K562 (cell line): ENCODE results near the gene FHIT. TPM values are rescaled to one million over a fixed set of nuclear protein-coding genes. Genes with fewer than 3 reads are reported as not detected.

Experiments
- ATAC-seq: fragments of 200-7000 bp; cut with Tn5 transposase; 3 replicates; pipeline ENCODE4 v1.9.1; 2020; ENCODE audit warnings: moderate library complexity
- BruUV-seq: library from RNA; stranded (reverse); fragments of 400-500 nt; replicated peaks from 2 replicates; lab custom pipeline; 2021; lab: Mats Ljungman, UMichigan
- CTCF ChIA-PET: fragments of 300-600 bp; formaldehyde crosslinking; extraction: SDS; loops from one replicate; lab custom pipeline; 2021; ENCODE audit warnings: low intra/inter-chr PET ratio; lab: Yijun Ruan, JAX
- POLR2A ChIA-PET: fragments of 300-600, 350-650 bp; sonication (Branson Sonifier 250); formaldehyde crosslinking; extraction: SDS; loops from one replicate; lab custom pipeline; 2021; ENCODE audit warnings: antibody characterized with exemption, inconsistent platforms; lab: Yijun Ruan, JAX
- DNase-seq, 4 experiments: peaks; one replicate each; pipeline versions ENCODE4 v3.0.0 to v3.0.0-alpha.2; 2011 to 2018; ENCODE audit warnings: low spot score in 3 of 4, mixed read lengths in 3 of 4; ENCODE audit errors: extremely low read depth in 1 of 4
- FAIRE-seq: peaks from 2 replicates; lab custom pipeline; 2011; peaks lifted over from hg19 to GRCh38; lab: Jason Lieb, UNC
- H2AFZ ChIP-seq: 2 replicates; pipeline ENCODE4 v1.6.0; 2011; ENCODE audit warnings: low read depth, low read length, control low read depth, inconsistent platforms
- H3K27ac ChIP-seq: fragments of 200-600 bp; 3 replicates; pipeline ENCODE4 v1.8.0; 2011; ENCODE audit warnings: low read depth, mild to moderate bottlenecking, control low read depth, inconsistent platforms, low read length, moderate library complexity, mixed read lengths; ENCODE audit errors: extremely low read depth
- H3K27me3 ChIP-seq, 2 experiments: fragments of 300-600 bp in 1 of 2; 2 replicates in 1 of 2; 3 replicates in 1 of 2; pipeline versions ENCODE4 v1.6.0 to v1.8.0; 2011; ENCODE audit warnings: inconsistent platforms in 2 of 2, low read length in 2 of 2, mild to moderate bottlenecking in 1 of 2, mixed read lengths in 1 of 2, moderate library complexity in 1 of 2; ENCODE audit not compliant: control insufficient read depth in 2 of 2, insufficient read depth in 2 of 2
- H3K36me3 ChIP-seq: fragments of 300-600 bp; 3 replicates; pipeline ENCODE4 v1.8.0; 2011; ENCODE audit warnings: mild to moderate bottlenecking, low read length, inconsistent platforms; ENCODE audit not compliant: control insufficient read depth, insufficient read depth
- H3K4me1 ChIP-seq, 2 experiments: fragments of 200-600 bp in 1 of 2; replicated peaks in 1 of 2; 2 replicates in 1 of 2; 3 replicates in 1 of 2; pipeline versions ENCODE4 v1.5.1 to v1.8.0; 2011; ENCODE audit warnings: inconsistent platforms in 2 of 2, low read length in 2 of 2, mild to moderate bottlenecking in 1 of 2, mixed read lengths in 1 of 2, moderate library complexity in 1 of 2; ENCODE audit not compliant: control insufficient read depth in 2 of 2, insufficient read depth in 2 of 2
- H3K4me2 ChIP-seq: 2 replicates; pipeline ENCODE4 v1.6.1; 2011; ENCODE audit warnings: low read length, control low read depth, inconsistent platforms, mixed read lengths; ENCODE audit not compliant: insufficient read depth
- H3K4me3 ChIP-seq: fragments of 200-600 bp; sonication (generic), shearing (Covaris generic); 2 replicates; pipeline ENCODE4 v1.5.1; 2016; ENCODE audit warnings: control low read depth, inconsistent platforms
- H3K79me2 ChIP-seq: fragments of 200-600 bp; 3 replicates; pipeline ENCODE4 v1.8.0; 2011; ENCODE audit warnings: low read length, inconsistent platforms; ENCODE audit not compliant: control insufficient read depth, insufficient read depth
- H3K9ac ChIP-seq, 2 experiments: 2 replicates each; pipeline versions ENCODE4 v1.6.0 to v1.6.1; 2011; ENCODE audit warnings: low read depth in 2 of 2, low read length in 2 of 2, control low read depth in 1 of 2, inconsistent platforms in 1 of 2, mild to moderate bottlenecking in 1 of 2, mixed read lengths in 1 of 2; ENCODE audit not compliant: insufficient read depth in 1 of 2
- H3K9me1 ChIP-seq: one replicate; pipeline ENCODE4 v1.6.0; 2011; ENCODE audit warnings: inconsistent platforms, mild to moderate bottlenecking, low read length, moderate library complexity; ENCODE audit not compliant: control insufficient read depth, insufficient read depth
- H3K9me3 ChIP-seq: replicated peaks from 2 replicates; pipeline ENCODE4 v1.5.1; 2011; ENCODE audit warnings: low read depth, low read length, inconsistent platforms; ENCODE audit not compliant: control insufficient read depth, insufficient read depth
- H4K20me1 ChIP-seq: replicated peaks from 2 replicates; pipeline ENCODE4 v1.6.1; 2011; ENCODE audit warnings: low read length, inconsistent platforms, mixed read lengths; ENCODE audit not compliant: control insufficient read depth, insufficient read depth
- BRD4 ChIP-seq: fragments of 200-600 bp; sonication (generic); IDR thresholded peaks from 2 replicates; pipeline ENCODE4 v1.6.1; 2017; ENCODE audit warnings: inconsistent platforms
- EP300 ChIP-seq: IDR thresholded peaks from 2 replicates; pipeline ENCODE4 v1.6.1; 2012; ENCODE audit warnings: low read length, improper control_type of control experiment
- FUS ChIP-seq: fragments of 200-400 bp; formaldehyde crosslinking; optimal IDR thresholded peaks from 2 replicates; pipeline ENCODE3; 2017; ENCODE audit warnings: low read depth, low read length
- NUFIP1 ChIP-seq: fragments of 450-650 bp; IDR thresholded peaks from 2 replicates; pipeline ENCODE4 v1.6.1; 2018; ENCODE audit not compliant: partially characterized antibody
- POLR2AphosphoS5 ChIP-seq: IDR thresholded peaks from 2 replicates; pipeline ENCODE4 v1.6.1; 2011; ENCODE audit warnings: mild to moderate bottlenecking, low read depth, low read length, moderate library complexity; ENCODE audit not compliant: control insufficient read depth, insufficient read depth
- SIX5 ChIP-seq, 2 experiments: IDR thresholded peaks; 2 replicates each; pipeline ENCODE4 v1.6.1; 2011; ENCODE audit warnings: low read length in 2 of 2, borderline replicate concordance in 1 of 2, low read depth in 1 of 2, mild to moderate bottlenecking in 1 of 2, moderate library complexity in 1 of 2; ENCODE audit not compliant: insufficient read depth in 1 of 2
- SREBF2 ChIP-seq: sonication (generic); formaldehyde crosslinking; IDR thresholded peaks from 2 replicates; pipeline ENCODE4 v1.4.0; 2020; ENCODE audit warnings: mild to moderate bottlenecking, missing genetic modification reagents
- TAF1 ChIP-seq: IDR thresholded peaks from 2 replicates; pipeline ENCODE4 v1.6.1; 2011; ENCODE audit warnings: mild to moderate bottlenecking, low read length, moderate library complexity; ENCODE audit not compliant: insufficient read depth, control insufficient read depth, severe bottlenecking; ENCODE audit errors: extremely low read depth
- ZNF253 ChIP-seq: fragments of 250-450 bp; sonication (Bioruptor Pico); conservative IDR thresholded peaks from 2 replicates; pipeline ENCODE4 v1.6.1; 2021; ENCODE audit warnings: mild to moderate bottlenecking
- ZNF707 ChIP-seq: fragments of 250-450 bp; sonication (Bioruptor Pico); conservative IDR thresholded peaks from 2 replicates; pipeline ENCODE4 v1.8.0; 2022; ENCODE audit warnings: inconsistent platforms, mild to moderate bottlenecking, moderate library complexity
- WGBS: fragments of 100-300 bp; shearing (Covaris generic); methylation state at CpG from one replicate; pipeline ENCODE4 v1.1.6; 2016; ENCODE audit warnings: low coverage, mixed read lengths; ENCODE audit not compliant: insufficient coverage; ENCODE audit errors: missing lambda C conversion rate; 5-methylcytosine and 5-hydroxymethylcytosine counted together
- in situ Hi-C: fragments of 300-500 bp; cut with MboI; formaldehyde crosslinking; loops from 4 replicates; pipeline ENCODE4 v1.15.0; 2018; ENCODE audit warnings: inconsistent platforms, mixed read lengths
- intact Hi-C: fragments of 100-400 bp; cut with micrococcal nuclease; formaldehyde crosslinking; loops from 2 replicates; pipeline ENCODE4 v1.14.2; 2022
- polyA plus RNA-seq, 8 experiments: library from polyadenylated mRNA; depleted of rRNA in 4 of 8; stranded (reverse) in 5 of 8; unstranded in 3 of 8; fragments of >200 nt; fragmentation: Nextera tagmentation in 2 of 8; fragmentation: Illumina TruSeq in 1 of 8; extraction: Ambion mirVana in 2 of 8; extraction: Trizol in 1 of 8; gene quantifications; 2 replicates each; pipeline versions ENCODE4 v1.2.1 to v1.2.3, GENCODE V29; 2011 to 2014; ENCODE audit warnings: inconsistent platforms in 1 of 8, missing spikeins in 1 of 8
- total RNA-seq, 7 experiments: library from RNA; depleted of rRNA in 6 of 7; stranded (reverse); fragments of >200 nt in 6 of 7; fragmentation: Illumina TruSeq in 2 of 7; extraction: Trizol in 2 of 7; gene quantifications; 2 replicates each; pipeline versions ENCODE4 v1.2.1 to v1.2.3, GENCODE V29; 2011 to 2021; ENCODE audit warnings: low replicate concordance in 1 of 7
- TF ChIP-seq, protein P1 (sequence below): sonication (generic); formaldehyde crosslinking; IDR thresholded peaks from 2 replicates; pipeline ENCODE4 v1.8.1; 2023; ENCODE audit warnings: mild to moderate bottlenecking, missing genetic modification reagents
- TF ChIP-seq, protein P2 (sequence below), 2 experiments: fragments of 450-650 bp; conservative IDR thresholded peaks; 2 replicates each; pipeline ENCODE4 v1.6.1; 2017; ENCODE audit warnings: mild to moderate bottlenecking in 2 of 2, moderate library complexity in 2 of 2
- TF ChIP-seq, protein P3 (sequence below): fragments of 450-650 bp; conservative IDR thresholded peaks from 2 replicates; pipeline ENCODE4 v1.6.1; 2016; ENCODE audit warnings: missing genetic modification characterization, low read depth, mild to moderate bottlenecking, control low read depth, missing compliant biosample characterization
- TF ChIP-seq, protein P4 (sequence below), 2 experiments: fragments of 200-800 bp in 1 of 2; sonication (Bioruptor generic) in 1 of 2; sonication (generic) in 1 of 2; formaldehyde crosslinking in 1 of 2; IDR thresholded peaks in 1 of 2; conservative IDR thresholded peaks in 1 of 2; 2 replicates each; pipeline versions ENCODE4 v1.5.0 to v1.6.1; 2016 to 2020; ENCODE audit warnings: missing compliant biosample characterization in 1 of 2, missing genetic modification characterization in 1 of 2, missing genetic modification reagents in 1 of 2

FHIT gene
- total and polyA plus RNA-seq, 9 of the 15 experiments (the other 6 are each of a cell fraction or from before 2014, with no cell fraction given), result 1.7 to 9.1 (median 4.3) TPM

DNA sequence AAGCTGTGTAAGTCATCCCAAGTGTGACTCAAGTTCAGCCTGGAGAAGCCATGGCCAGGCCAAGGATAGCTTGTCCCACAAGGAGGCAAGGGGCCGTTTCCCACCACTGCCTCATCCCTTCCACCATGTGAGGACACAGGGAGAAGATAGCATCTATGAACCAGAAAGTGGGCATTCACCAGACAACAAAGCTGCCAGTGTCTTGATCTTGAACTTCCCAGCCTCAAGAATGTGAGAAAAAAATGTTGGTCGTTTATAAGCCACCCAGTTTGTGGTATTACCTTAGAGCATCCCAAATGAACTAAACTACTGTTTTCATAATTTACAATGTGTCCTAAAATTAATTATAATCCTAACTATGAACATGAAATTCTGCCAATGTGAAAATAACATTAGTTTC lies 1270.7 kb downstream of the FHIT start:
- no peaks in the 10 kb centered on the region for H4K20me1 ChIP-seq
- no peaks in the 10 kb centered on the region for H3K4me1 ChIP-seq
- no peak overlapping the region for H3K4me3 ChIP-seq
- H2AFZ ChIP-seq, result no peak overlapping the region
- WGBS, result 17% methylated on average over 1 of the region's 2 CpGs
- no peak overlapping the region for H3K27ac ChIP-seq
- no peaks in the 10 kb centered on the region for H3K27me3 ChIP-seq
- H3K9me1 ChIP-seq, result no peaks in the 10 kb centered on the region
- no peak overlapping the region for H3K4me2 ChIP-seq
- no TSS peak for BruUV-seq
- ChIA-PET POLR2A (no interaction called here), CTCF (no interaction called here)
- no peaks in the 10 kb centered on the region for H3K36me3 ChIP-seq
- FAIRE-seq (no peak), ATAC-seq (no peak), DNase-seq (no peak)
- no peak overlapping the region for H3K9ac ChIP-seq
- no peaks in the 10 kb centered on the region for H3K79me2 ChIP-seq
- no peaks in the 10 kb centered on the region for H3K9me3 ChIP-seq
- intact Hi-C loops (no loop called here), in situ Hi-C loops (no loop called here)
- TF ChIP-seq ZNF707 (CRISPR knock-in tag), result no peak
- TF ChIP-seq SREBF2 (CRISPR knock-in tag), result no peak
- no peak for TF ChIP-seq FUS
- TF ChIP-seq, protein P1, sequence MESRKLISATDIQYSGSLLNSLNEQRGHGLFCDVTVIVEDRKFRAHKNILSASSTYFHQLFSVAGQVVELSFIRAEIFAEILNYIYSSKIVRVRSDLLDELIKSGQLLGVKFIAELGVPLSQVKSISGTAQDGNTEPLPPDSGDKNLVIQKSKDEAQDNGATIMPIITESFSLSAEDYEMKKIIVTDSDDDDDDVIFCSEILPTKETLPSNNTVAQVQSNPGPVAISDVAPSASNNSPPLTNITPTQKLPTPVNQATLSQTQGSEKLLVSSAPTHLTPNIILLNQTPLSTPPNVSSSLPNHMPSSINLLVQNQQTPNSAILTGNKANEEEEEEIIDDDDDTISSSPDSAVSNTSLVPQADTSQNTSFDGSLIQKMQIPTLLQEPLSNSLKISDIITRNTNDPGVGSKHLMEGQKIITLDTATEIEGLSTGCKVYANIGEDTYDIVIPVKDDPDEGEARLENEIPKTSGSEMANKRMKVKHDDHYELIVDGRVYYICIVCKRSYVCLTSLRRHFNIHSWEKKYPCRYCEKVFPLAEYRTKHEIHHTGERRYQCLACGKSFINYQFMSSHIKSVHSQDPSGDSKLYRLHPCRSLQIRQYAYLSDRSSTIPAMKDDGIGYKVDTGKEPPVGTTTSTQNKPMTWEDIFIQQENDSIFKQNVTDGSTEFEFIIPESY (CRISPR knock-in tag), result no peak
- TF ChIP-seq, protein P2, sequence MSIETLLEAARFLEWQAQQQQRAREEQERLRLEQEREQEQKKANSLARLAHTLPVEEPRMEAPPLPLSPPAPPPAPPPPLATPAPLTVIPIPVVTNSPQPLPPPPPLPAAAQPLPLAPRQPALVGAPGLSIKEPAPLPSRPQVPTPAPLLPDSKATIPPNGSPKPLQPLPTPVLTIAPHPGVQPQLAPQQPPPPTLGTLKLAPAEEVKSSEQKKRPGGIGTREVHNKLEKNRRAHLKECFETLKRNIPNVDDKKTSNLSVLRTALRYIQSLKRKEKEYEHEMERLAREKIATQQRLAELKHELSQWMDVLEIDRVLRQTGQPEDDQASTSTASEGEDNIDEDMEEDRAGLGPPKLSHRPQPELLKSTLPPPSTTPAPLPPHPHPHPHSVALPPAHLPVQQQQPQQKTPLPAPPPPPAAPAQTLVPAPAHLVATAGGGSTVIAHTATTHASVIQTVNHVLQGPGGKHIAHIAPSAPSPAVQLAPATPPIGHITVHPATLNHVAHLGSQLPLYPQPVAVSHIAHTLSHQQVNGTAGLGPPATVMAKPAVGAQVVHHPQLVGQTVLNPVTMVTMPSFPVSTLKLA (conservative IDR thresholded peaks at IDR 0.05), result no peak
- TF ChIP-seq ZNF253 (CRISPR knock-in tag), result no peak
- no peak for TF ChIP-seq NUFIP1
- TF ChIP-seq BRD4, result no peak
- no peak for TF ChIP-seq TAF1
- TF ChIP-seq POLR2AphosphoS5, result no peak
- TF ChIP-seq, protein P3, sequence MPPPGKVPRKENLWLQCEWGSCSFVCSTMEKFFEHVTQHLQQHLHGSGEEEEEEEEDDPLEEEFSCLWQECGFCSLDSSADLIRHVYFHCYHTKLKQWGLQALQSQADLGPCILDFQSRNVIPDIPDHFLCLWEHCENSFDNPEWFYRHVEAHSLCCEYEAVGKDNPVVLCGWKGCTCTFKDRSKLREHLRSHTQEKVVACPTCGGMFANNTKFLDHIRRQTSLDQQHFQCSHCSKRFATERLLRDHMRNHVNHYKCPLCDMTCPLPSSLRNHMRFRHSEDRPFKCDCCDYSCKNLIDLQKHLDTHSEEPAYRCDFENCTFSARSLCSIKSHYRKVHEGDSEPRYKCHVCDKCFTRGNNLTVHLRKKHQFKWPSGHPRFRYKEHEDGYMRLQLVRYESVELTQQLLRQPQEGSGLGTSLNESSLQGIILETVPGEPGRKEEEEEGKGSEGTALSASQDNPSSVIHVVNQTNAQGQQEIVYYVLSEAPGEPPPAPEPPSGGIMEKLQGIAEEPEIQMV (tag), result no peak
- TF ChIP-seq, protein P4, sequence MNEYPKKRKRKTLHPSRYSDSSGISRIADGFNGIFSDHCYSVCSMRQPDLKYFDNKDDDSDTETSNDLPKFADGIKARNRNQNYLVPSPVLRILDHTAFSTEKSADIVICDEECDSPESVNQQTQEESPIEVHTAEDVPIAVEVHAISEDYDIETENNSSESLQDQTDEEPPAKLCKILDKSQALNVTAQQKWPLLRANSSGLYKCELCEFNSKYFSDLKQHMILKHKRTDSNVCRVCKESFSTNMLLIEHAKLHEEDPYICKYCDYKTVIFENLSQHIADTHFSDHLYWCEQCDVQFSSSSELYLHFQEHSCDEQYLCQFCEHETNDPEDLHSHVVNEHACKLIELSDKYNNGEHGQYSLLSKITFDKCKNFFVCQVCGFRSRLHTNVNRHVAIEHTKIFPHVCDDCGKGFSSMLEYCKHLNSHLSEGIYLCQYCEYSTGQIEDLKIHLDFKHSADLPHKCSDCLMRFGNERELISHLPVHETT (CRISPR knock-in tag; conservative IDR thresholded peaks at IDR 0.05 in 1 of 2, IDR thresholded peaks at IDR 0.05 in 1 of 2), result no peak
- TF ChIP-seq SIX5 (IDR thresholded peaks at IDR 0.05; ENCODE audit: borderline replicate concordance in 1 of 2, insufficient read depth in 1 of 2, low read depth in 1 of 2, low read length in 2 of 2), result no peak
- TF ChIP-seq EP300, result no peak
